GM19397 (cell line): Measurements from ENCODE around the gene SKAP1.
"Not testable (repeated sequence)": the region's sequence is repeated elsewhere in the genome, so short reads cannot be mapped to it uniquely, and the experiment has no call there.

Experiments
- ATAC-seq: cut with Tn5 transposase; IDR thresholded peaks from one replicate; pipeline ENCODE4 v1.9.1; 2021; ENCODE audit warnings: mild to moderate bottlenecking, moderate library complexity; ENCODE audit not compliant: unreplicated experiment

Gene SKAP1

DNA sequence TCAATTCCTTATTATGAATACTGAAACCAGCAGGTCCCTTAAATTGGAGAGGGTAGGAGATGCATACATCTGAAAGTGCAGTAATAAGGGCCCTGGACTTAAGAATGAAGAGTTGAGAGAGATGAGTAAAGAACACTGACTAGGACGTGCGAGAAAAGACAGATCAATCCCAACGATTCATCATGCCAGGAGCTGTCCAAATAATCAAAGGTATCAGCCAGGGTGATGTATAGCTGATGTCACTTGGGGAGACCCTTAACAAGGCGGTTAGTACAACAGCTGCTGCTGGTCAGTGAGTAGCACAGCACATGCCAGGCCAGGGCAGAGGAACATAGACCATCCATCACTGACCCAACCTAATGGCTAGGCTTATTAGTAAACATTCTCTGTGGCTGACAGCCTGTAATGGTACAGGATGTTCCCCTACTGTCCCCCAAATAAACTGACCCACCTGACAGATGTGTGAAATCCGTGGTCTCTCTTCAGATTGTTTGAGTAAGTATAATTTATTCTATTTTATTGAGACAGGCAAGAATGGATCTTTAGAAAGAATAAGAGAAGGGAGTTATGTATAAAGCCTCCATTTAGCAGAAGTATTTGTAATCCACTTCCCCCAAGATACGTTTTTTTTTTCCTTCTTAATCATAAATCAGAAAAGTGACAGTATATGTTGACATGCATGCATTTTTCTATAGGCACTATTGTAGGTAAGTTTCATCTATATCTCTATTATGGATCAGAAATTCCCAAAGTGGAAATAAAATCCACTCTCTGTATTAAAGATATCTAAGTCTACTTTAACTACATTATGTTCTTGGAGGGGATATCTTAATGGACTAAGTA is 204.1 kb downstream of the SKAP1 start:
- ATAC-seq, result no peak

GRCh38 chr17:48223945-48224344 is 206.1 kb downstream of the SKAP1 start:
- ATAC-seq, result no peak

- no peak for ATAC-seq
Observed at GRCh38 chr17:48219617-48220016, 210.4 kb downstream of the SKAP1 start.

DNA sequence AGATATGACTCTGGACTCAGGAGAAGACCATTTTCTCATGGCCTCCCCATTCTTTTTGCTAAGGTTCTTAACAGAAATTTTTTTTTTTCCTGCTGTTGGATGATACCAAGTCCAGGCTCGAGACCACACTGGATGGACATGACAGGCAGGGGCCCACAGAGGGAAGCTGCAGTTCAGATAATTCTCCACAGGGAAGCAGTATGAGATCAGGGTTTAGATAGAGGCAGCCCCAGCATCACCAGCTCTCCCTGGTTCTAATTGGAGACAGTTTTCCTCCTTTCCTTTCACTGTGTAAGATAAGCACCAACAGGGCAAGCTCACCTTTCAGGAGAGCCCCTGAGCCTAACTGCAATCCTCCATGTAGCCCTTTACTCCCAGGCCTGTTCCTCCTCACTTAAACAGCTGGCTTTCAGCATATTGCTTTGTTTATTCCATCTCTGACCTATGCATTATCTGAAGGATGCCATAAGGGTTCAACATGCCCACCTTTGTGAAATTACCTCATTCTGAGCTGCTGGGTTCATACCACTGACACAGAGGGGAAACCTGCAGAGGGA is 214.4 kb downstream of the SKAP1 start:
- no peak for ATAC-seq

DNA sequence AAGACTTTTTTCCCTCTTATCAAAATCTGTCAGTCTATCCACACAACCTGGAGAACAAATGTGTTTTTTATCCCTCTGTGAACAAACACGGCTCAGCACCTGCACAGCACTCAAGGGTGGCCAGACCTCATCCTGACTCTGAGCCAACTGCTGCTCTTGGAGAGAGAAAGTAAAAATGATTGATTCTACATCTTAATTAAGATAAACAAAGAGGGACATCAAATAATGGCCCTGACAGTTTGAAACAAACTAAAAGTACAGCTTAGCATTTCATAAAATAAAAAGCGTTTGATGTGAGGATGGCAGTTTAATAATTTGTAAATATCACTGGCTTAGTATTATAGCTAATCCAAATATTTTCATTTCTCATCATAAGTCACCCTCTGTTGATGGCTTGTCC is 216.2 kb downstream of the SKAP1 start:
- no peak for ATAC-seq

GRCh38 chr17:48211787-48212186 is 218.2 kb downstream of the SKAP1 start:
- no peak for ATAC-seq

DNA sequence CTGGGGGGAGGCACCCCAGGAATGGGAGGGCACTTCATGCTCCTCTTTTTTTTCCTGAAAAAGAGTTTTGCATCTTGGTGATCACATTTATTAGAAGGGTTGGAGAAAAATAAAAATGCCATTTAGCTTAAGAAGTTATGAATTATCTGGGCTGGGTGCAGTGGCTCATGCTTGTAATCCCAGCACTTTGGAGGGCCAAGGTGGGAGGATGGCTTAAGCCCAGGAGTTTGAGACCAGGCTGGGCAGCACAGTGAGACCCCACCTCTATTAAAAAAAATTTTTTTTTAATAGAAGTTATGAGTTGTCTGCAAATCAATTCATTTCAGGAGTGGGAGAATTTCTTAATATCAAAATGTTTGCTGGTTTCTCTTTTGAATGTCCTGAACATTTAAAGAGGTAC is 219.0 kb downstream of the SKAP1 start:
- no peak for ATAC-seq

GRCh38 chr17:48209973-48210372 is 220.0 kb downstream of the SKAP1 start:
- no peak for ATAC-seq

DNA sequence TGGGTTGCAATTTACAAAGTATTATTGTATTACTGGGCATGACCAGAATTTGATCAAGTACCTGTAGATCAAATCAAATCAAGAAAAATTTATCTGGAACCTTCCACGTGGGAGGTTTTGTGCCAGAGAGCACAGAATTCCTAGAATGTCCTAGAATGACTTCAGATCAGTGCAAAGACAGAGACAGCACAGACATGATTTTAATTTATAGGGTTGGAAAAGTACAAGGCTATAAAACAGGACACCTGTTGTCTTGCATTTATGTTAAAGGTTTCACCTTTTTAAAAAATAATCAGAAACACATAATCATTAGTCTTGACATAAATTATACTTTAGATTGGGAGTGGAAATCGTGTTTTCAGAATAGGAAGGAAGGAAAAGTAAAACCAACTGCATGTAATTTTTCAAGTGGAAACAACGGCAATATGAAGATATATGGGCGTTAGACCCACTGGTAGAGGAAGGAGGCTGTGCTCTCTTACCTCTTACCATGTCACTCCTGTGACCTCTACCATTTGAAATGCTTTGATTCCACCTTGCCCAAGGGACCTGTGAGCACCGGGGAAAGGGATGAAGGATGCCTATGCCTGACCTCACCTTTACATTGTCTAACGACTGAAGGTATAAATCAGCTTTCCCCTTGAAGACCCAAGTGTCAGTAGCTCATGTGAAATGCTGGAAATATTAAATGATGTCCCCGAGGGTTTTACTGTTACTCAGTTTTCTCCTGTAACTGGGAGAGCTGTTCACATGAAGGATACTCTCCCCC is 222.1 kb downstream of the SKAP1 start:
- ATAC-seq, result no peak

GRCh38 chr17:48207036-48207435 is 223.0 kb downstream of the SKAP1 start:
- ATAC-seq, result not testable (repeated sequence)

GRCh38 chr17:48202959-48203358 is 227.1 kb downstream of the SKAP1 start:
- no peak for ATAC-seq

GRCh38 chr17:48198950-48199541 is 231.0 kb downstream of the SKAP1 start:
- ATAC-seq, result no peak

DNA sequence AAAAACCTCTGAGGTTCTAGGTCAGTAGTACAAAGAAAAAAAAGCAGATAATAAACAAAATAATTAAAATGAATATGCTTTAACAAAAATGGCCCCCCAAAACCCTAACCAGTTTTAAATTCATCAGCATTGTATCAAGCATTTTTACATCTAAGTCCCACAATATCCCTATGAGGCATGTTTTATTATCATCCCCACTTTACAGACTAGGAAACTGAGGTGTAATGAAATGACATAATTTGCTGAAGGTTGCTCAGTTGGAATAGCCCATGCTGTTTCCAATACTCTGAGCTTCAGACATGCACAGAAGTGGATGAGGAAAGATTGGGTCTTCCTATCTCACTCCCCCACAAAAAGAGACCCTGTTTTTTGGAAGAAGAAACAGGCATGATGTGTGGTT is 234.1 kb downstream of the SKAP1 start:
- no peak for ATAC-seq

DNA sequence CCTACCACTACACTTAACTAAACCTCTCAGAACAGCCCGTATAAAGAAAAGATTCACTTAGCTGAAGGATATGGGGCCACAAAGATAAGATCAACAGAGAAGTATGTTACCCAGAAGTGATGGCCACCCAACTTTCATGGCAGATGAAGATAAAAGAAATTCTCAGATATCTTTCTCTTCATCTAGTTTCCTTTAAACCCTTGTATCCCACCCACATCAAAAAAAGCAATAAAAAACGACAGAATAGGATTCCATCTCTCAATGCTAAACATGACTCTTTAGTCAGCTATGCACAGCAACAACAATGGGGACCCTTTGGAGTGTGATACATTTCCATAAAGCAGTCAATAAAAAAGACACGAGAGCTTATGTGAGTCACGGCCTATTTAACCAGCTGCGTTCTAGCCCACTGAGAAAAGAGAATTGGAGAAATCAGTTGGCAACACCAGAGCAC is 235.9 kb downstream of the SKAP1 start:
- no peak for ATAC-seq

DNA sequence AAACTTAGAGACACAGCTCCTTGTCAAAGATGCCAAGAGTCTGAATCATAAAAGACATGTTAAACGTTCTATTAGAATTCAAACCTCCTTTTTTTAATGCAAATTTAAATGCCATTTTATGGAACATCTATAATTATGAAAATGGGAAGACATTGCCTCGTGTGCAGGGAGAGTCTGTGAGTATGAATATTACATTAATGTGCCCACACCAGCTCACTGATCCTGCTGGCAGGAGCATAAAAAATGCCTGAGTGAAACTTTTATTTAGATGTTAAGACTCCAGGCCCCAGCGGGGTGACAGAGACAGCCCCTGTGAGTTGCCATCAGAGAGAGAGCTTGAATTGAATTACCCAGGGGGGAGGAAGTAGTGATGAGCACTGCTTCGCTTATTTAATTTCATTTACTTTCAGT is 237.7 kb downstream of the SKAP1 start:
- ATAC-seq, result no peak

DNA sequence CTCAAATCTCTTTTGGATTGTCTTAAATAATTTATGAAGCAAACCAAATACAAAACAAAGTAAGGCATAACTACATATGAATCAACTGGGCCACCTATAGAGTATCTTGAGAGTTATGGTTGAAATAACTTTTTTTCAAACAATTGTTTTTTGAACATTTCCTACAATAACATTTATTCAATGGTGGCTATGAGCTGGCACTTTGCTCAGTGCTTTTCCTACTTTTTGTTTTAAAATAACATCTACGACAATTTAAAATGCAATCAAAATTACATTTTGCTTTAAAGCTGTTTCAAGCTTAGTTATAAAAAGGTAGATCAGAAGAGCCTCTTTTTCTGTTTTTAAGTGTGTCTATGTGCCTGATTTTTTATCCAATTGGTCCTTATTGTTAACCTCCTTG is 238.7 kb downstream of the SKAP1 start:
- no peak for ATAC-seq

GRCh38 chr17:48190871-48191270 is 239.1 kb downstream of the SKAP1 start:
- ATAC-seq, result no peak

- no peak for ATAC-seq
Observed at GRCh38 chr17:48187872-48188608, 242.0 kb downstream of the SKAP1 start.

DNA sequence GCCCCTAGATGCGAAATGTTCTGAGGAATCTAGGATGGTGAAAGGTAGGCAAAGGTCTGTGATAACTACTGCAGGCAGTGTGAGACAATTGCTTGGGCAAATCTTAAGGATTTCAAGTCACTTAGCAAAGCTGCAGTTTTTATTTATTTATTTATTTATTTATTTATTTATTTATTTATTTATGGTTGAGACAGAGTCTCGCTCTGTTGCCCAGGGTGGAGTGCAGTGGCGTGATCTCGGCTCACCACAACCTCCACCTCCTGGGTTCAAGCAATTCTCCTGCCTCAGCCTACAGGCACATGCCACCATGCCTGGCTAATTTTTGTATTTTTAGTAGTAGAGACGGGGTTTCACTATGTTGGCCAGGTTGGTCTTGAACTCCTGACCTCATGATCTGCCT is 243.7 kb downstream of the SKAP1 start:
- ATAC-seq, result not testable (repeated sequence)

GRCh38 chr17:48184721-48185120 is 245.3 kb downstream of the SKAP1 start:
- no peak for ATAC-seq

GRCh38 chr17:48181653-48182052 is 248.4 kb downstream of the SKAP1 start:
- no peak for ATAC-seq
